Central memory CD4-positive, alpha-beta T cell (primary cell): ENCODE measurements around the gene DDX1.

Experiments used
- DNase-seq: peaks from one replicate; pipeline ENCODE4 v3.0.0; 2022

DDX1 gene

DNA sequence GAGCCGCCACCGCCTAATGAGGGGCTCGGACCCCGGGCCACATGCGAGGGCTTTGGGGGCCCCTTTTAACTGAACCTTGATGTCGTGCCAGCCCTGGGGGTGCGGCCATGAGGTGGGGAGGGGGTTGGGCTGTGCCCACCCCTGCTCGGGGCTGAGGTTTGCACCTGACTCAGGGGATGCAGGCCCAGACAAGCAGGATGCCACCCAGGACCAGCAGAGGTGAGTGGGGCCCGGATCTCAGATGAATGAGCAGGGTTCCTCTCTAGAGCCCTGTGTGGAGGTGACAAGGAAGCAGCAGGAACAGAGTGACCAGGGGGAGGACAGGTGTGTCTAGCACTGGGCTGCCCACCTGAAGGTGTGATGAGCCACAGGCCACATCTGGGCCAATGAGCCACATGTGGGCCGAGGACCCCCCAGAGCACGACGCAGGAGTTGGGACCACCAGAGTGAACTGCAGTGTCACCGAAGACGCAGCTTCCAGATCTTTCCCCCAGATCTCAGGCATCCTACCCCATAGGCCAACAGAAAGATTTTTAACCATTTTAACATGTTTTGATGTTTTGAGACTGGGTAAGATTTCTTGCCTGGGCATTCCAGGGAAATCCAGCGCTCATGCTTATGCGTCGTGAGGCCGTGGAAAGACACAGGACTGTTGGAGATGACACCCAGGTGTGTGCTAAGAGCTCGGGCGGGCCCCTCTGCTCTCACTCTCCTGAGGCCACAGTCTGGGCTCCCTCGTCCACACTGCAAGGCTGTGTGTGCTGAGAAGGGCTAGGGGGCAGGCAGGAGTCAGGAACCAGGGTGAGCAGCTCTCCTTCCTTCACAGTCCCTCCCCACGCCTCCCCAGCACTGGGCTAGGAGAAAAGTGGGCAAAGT, 73.6 kb downstream of the DDX1 start:
- no peak for DNase-seq

DNA sequence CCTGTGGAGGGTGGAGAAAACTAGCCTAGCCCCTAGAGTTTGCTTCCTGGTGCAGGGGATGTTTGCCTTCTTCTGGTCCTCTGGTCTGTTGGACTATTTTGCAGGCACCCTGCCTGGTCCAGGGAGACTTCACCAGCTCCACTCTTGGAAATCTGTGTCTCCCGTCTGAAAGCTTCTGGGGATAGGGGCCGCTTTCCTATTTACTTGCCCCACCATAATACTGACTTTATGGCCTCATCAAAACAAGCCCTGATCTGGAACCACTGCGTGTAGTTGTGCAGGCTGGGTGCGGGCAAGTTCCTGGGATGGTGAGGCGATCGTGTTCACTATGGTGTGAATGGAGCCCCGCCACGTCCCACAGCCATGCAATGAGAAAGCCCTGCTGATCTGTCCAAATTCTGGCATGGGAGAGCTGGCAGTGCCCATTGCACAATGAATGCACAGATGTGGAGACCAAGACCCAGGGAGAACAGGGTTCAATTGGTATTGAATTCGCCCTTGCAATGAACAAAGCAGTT, 74.3 kb downstream of the DDX1 start:
- DNase-seq: no peak

DNA sequence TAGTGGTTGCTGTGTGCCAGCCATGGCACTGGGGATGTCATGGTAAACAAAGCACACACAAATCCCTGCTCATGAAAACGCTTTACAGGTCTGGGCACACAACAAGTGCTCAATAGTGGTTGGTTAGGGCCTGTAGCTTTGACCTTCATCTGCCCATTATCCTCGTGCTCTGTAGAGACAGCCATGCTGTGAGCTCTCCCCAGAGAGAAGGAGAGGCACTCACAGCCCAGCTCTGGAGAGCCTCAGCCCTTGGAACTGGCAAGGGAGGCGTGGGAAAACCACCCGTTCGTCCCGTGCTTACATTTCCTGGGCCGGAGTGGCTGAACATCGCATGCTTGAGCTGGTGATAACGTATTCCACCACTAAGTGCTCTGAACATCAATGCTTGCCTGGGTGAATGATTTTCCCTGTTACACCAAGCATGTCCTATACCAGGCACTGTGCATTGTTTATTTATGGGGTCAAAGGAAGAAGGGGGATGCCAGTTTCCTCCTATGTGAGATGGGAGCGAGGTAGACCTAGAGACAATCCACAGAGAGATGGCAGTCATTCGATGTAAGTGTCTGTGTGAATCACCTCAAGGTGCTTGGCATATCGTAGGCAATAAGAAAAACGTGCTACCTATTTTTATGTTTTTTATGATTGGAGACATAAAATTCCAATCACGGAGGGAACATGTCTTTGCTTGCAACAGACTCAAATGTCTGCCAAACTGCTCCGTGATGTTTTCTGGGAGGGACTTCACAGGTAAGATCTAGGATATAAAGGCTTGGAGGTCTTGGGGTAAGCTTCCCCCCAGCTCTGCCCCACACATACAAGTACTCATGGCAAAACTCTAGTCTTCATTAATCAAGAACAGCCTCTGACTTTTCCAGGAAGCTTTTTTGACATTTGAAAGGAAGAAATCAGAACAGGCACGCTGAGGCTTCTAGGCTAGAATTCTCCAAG, 75.5 kb downstream of the DDX1 start:
- DNase-seq: no peak

DNA sequence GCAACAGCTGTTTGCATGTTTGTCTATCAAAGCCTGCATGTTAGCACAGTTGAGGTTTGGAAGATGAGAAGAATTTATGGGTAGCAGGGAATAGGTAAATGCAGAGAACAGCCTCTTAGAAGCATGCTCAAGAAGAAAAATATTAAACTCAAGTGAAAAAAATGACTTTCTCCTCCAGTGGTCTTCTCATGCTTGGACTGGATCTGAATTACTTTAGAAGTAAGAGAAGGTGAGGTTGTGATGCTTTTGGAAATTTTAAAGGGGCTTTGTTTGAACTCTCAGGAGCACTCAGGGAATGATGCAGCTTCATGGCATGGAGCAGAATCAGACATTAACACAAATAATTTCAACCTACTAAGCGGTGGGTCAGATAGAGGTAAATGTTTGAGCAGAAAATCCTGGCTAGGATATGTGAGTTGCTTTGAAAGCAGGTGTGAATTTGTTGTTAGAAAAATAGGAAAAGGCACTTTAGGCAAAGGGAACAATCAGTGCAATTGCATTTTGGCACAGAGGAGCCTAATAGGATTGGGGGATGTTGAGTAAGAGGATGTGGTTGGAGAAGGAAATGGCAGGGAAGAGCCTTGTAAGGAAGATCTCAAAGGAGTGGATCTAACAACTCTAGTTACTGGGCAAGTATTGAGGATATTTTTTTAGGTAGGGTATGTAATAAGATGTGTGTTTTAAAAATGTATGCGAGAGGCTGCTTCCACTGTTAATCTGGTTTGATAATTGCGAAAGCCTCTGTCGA, 76.3 kb downstream of the DDX1 start:
- DNase-seq: no peak

DNA sequence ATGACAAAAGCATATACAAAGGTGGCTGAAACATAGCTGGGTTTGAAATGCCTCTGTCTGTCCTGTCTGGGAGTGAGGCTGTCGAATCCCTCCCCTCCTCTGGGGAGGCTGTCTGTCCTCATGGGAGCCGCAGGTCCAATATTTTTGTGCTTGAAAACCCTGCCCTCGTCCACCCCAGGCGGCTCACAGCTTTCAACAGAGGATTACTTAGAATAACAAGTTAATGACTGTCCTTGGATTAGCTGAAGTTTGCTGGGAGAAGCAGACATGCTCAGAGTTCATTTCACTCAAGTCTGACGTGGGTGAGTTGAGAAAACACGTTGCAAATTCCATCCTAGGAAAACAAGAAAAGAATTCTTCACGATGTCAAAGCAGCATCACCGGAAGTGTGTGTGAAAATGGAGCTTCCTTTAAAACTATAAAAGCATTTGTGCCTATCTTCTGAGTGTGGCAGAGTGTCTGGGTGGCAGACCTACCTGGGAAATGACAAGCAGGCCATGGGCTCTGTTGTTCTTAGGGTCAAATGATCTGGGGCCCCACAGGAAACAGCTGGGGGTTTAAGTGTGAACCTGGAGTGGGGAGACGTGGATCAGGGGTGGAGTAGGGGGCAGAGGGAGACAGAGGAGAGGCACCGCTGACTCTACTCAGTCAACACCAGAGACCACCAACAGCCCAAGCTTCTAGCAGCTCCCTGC, 77.1 kb downstream of the DDX1 start:
- no peak for DNase-seq

DNA sequence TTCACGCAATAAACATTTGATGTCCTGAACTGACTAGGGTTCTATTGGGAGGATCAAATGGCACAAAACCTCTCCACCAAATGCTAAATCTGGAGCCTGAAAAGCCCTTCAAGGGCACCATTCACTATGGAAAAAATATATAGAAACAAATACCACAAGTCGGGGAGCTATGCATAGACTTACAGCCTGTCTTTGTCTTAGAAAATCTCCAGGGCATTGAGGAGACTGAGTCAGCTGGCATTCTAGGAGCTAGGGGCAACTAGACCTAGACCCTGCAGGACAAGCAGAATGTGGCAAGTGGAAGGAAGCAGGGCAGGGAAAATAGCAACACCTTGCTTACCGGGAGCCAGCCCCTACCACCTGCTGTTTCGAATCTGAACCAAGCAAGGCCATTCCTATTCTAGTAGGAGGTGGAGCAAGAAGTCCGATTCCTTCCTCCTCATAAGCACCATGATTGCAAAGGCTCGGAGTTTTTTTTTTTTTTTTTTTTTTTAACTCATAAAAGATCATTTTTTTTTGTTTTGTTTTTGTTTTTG, 77.8 kb downstream of the DDX1 start:
- no peak for DNase-seq

DNA sequence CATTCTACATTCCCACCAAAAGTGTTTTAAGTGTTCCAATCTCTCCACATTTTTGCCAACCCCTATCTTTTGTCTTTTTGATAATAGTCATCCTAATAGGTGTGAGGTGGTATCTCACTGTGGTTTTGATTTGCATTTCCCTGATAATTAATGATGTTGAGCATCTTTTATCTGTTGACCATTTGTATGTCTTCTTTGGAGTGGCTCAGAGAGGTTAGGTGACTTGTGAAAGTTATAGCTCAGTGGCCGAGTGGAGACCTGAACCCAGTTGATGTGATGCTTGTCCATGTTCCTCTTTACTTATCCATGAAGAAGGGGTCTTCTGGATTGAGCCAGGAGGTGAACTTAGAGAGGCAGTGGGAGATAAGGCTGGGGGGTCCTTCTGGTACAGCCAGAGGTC, 78.8 kb downstream of the DDX1 start:
- DNase-seq: no peak

DNA sequence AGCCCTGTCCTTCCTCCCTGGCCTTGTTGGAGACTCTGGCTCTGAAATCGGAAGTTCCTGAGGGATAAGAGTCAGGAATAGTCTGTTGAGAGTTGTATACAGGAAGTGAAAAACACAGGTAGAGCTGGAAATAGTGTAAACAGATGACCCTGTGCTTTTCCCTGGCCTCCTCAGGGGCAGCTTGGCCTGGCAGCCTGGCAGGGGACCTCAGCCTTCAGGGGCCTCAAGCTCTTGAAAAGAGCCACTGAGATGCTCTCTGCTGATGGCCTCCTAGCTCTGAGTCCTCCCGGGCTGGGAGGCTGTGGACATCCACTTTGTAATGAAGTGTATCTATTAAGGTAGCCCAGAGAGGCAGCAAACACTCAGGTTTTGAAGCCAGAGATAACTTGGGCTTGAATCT, 79.3 kb downstream of the DDX1 start:
- DNase-seq: no peak

DNA sequence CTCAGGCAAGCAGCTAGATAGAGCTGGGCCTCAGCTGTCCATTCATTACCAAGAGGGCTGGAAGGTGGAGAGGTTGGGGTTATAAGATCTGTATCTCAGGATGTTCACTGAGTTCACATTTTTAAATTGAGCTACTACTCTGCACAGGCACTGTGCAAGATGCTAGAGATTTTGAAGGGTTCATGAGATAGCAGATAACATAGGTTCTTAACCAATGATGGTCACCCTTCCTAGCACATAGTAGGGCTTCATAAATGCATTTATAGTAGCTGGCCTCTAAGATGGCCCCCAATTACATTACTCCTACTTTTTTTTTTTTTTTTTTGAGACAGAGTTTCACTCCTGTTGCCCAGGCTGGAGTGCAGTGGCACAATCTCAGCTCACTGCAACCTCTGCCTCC, 79.7 kb downstream of the DDX1 start:
- no peak for DNase-seq

DNA sequence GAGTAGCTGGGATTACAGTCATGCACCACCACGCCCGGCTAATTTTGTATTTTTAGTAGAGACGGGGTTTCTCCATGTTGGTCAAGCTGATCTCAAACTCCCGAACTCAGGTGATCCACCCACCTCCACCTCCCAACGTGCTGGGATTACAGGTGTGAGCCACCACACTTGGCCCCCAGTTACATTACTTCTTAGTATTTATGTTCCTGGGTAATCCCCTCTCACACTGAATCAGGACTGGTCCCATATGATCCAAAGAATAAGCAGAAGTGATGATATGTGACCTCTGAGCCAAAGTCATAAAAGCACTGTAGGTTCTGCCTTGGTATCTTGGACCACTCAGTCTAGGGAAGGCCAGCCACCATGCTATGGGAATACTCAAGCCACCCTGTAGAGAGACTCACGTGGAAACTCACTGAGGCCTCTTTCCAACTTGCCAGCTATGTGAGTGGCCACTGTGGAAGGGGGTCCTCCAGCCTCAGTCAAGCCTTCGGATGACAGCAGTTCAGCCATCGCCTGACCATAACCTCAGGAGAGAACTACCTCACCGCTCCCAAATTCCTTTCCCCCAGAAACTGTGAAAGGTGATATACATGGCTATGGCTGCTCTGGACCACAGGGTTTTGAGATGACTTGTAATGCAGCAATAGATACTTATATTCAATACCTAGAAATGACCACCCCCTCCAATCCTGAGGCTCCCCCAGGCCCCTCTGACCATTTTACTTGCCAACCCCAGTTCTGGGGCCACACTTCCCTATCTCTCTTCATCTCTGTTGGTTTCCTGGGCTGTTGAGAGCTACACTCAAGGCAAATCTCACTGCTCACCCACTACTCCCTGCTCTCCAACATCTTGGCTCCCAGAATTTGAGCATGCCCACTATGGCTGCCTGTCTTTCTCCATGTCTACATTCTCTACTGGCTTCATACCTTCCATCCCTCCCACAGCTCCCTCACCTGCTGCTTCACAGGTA, 80.5 kb downstream of the DDX1 start:
- DNase-seq: no peak

DNA sequence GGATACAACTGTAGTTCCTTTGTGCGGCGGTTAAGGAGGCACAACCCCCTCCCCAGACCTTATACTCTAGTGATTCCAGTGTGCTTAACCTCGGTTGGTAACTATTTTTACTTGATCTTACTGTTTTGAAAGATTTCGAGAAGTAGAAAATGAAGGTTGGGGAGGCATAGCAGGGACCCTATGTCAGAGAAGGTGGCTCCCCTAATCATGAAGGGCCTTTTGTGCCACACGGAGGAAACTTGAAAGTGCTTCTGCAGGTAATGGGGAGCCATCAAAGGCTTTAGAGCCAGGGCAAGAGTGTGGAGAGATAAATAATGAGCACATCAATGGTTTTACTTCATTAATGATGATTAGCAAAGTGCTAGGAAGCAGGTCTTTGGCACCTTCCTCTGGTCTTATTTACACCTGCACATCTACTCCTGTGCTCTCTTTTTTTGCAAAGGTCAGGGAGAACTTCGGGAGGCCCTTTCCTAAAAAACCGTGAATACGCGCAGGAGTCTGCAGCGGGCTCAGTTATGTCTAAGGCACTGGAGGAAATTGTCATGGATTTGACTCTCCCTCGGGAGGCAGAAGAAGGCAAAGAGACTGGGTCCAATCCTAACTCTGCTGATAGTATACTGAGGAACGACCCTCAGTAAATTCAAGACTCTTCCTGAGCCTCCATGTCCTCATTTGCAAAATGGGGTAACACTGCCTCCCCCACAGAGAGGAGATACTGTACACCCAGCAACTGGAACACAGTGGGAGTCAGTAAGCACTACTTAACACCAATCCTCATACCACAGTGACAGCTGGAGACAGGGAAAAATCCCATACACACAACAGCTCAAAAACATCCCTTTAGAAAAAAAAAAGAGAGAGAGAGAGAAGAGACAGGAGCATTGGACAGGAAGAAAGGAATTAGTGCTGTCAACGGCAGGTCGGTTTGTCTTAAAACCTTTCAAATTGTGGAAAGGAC, 81.6 kb downstream of the DDX1 start:
- no peak for DNase-seq

DNA sequence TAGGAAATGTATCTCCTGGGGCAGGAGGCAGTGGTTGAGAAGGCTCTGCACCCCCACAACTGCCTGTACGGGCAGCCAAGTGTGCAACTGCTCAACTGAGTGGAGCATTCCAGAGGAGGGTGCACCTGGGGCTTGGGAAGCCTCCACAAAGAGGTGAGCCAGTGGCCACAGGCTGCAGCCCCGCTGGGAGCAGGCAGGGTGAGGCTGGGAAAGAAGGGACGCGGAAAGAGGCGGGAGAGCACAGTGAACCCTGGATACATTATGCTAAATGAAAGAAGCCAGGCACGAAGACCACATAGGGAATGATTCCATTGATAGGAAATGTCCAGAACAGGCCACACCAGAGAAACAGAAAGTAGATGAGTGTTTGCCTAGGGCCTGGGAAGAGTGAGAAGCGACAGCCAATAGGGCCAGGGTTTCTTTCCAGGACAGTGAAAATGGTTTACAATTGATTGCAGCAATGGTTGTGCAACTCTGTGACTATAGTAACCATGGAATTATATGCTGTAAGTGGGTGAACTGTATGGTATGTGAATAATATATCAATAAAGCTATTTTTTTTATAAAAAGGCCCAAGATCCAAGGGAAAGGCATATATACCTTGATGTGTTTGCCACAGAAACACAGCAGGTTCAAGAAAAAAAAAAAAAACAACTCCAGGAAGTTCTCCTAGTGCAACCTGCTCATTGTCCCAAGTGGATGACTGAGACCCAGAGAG, 82.4 kb downstream of the DDX1 start:
- no peak for DNase-seq

DNA sequence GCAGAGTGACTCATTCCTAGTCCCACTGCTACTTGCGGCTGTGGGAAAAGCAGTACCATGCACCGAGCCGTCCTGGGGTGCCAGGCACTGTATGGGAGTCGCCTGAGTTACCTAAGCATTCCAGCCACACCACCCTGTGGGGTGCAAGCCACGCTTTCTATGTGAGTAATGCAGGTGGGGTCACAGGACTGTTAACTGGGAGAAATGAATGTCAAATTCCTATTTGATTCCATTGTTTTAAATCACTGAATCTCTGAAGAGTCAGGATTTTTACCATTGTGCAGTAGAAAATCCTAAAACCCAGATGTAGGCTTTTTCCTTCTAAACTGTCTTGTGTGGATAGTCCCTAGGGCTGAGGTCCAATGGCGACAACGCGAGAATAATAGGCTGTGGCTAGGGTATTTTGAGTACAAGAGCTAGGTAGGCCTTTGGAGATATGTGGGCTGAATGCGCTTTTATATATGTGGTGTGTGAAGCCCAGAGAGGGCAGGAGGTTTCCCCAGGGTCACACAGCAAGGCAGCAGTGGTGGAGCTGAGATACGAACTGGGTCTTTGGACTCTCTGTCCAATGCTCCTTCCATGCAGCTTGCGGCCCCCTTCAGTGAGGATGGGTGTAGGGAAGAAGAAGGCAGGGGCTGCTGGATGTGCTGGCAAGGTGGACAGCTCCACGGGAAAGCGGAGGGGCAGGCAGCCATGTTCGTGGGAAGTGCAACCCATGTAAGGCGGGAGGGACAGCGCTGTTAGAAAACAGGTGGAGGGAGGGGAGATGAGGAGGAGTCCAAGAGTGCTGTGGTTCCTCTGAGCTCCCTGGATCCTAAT, 83.2 kb downstream of the DDX1 start:
- DNase-seq: no peak

DNA sequence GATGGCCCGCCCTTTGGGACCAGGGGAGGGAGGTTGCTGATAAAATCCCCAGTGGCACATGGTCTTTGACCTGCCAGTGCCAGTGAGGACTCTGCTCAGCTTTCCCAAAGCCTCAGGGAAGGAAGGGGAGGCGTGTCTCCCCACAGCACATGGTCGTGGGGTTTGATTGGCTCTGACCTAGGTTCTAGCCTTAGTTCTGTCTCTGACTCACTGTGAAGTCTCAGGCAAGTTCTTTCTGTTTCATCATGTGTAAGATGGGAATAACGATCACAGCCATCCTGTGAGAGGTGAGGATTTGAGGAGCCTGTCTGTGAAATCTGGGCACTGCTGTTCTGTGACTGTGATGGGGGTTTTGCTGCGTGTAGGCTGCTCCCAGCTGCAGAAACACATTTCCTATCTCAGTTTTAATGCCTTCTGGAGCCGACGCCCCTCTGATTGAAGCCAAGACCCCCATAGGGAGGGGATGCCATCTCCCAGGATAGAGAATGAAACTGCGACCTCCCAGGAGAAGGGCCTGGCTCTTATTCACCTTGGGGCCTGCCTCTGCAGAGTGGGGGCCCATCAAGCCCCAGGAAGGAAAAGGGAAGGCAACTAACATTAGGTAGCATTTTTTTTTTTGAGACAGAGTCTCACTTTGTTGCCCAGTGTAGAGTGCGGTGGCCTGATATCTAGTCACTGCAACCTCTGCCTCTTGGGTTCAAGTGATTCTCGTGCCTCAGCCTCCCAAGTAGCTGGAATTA, 84.0 kb downstream of the DDX1 start:
- no peak for DNase-seq

DNA sequence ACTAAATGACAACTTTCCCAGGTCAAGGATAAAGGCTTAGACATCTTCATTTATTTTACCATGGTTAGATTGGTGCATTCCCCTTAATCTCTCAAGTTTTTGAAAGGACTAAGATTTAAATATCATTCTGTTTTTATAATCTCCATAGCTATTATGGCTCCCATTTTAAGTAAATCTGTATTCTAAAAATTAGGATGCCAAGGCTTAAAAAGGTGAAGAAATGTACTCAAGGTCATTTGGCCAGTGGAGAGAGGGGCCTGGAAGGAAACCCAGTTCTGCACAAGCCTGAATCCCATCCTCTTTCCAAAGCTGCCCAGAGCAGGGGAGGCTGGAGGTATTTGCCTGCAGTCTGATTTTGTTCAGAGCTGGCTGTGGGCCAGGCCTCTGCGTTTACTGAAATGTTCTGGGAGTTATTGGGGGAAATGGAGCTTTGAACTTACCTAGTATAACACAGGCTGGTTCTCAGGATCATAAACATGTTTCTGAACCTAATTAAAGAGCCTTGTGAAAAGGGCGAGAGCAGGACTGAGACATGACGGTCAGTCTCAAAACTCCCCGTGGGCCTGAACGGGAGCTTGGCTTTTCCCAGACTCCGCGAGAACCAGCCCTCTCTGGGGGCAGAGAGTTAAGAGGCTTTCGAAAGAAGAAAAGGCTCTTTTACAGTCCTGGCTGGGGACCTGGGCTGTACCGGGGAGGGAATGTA, 85.6 kb downstream of the DDX1 start:
- no peak for DNase-seq

DNA sequence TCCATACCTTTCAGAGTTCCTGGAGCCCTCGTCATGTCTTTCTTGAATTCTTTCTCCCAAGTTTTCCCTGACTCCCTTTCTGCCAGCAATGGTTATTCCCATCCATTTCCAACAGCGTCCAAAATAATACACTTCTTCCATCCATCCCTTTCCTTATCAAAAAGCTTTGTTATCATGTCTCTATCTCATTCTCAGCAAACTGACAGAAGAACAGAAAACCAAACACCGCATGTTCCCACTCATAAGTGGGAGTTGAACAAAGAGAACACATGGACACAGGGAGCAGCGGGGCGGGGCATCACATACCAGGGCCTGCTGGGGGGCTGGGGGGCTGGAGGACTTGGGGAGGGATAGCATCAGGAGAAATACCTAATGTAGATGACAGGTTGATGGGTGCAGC, 86.7 kb downstream of the DDX1 start:
- DNase-seq: no peak
